Keratinocyte (primary cell): ENCODE results near the gene THNSL1. TPM values are rescaled to one million over a fixed set of nuclear protein-coding genes. Genes with fewer than 3 reads are reported as not detected.

Experiments
- DNase-seq: peaks from one replicate; pipeline ENCODE4 v3.0.0-alpha.2; 2011; ENCODE audit warnings: low read depth, missing footprints, low spot score
- FAIRE-seq: peaks from 2 replicates; lab custom pipeline; 2011; peaks lifted over from hg19 to GRCh38; lab: Jason Lieb, UNC
- H2AFZ ChIP-seq: 2 replicates; pipeline ENCODE4 v1.6.0; 2012; ENCODE audit warnings: low read length, control low read depth, inconsistent platforms; ENCODE audit not compliant: control insufficient read depth
- H3K27ac ChIP-seq: 2 replicates; pipeline ENCODE4 v1.5.1; 2011; ENCODE audit warnings: low read length; ENCODE audit not compliant: control insufficient read depth, insufficient read depth
- H3K27me3 ChIP-seq: 3 replicates; pipeline ENCODE4 v1.6.0; 2011; ENCODE audit warnings: low read length; ENCODE audit not compliant: control insufficient read depth, insufficient read depth; ENCODE audit errors: extremely low read depth
- H3K36me3 ChIP-seq, 2 experiments: 2 replicates in 1 of 2; 3 replicates in 1 of 2; pipeline ENCODE4 v1.5.1; 2011; ENCODE audit warnings: low read length in 2 of 2, mild to moderate bottlenecking in 1 of 2; ENCODE audit not compliant: control insufficient read depth in 2 of 2, insufficient read depth in 2 of 2; ENCODE audit errors: extremely low read depth in 1 of 2
- H3K4me1 ChIP-seq: 3 replicates; pipeline ENCODE4 v1.5.1; 2011; ENCODE audit warnings: low read length; ENCODE audit not compliant: control insufficient read depth, insufficient read depth; ENCODE audit errors: extremely low read depth
- H3K4me2 ChIP-seq: 3 replicates; pipeline ENCODE4 v1.6.0; 2011; ENCODE audit warnings: low read depth, low read length; ENCODE audit not compliant: control insufficient read depth, insufficient read depth; ENCODE audit errors: extremely low read depth
- H3K4me3 ChIP-seq, 3 experiments: fragments of 200-600 bp in 1 of 3; sonication (generic) in 1 of 3; 2 replicates in 2 of 3; 3 replicates in 1 of 3; pipeline ENCODE4 v1.5.1; 2011 to 2016; ENCODE audit warnings: low read length in 3 of 3, mild to moderate bottlenecking in 3 of 3, control low read depth in 2 of 3, inconsistent platforms in 1 of 3, low read depth in 1 of 3, mixed read lengths in 1 of 3, mixed run types in 1 of 3, moderate library complexity in 1 of 3; ENCODE audit not compliant: control insufficient read depth in 2 of 3, insufficient read depth in 2 of 3; ENCODE audit errors: extremely low read depth in 1 of 3
- H3K79me2 ChIP-seq: 2 replicates; pipeline ENCODE4 v1.6.0; 2012; ENCODE audit warnings: low read length; ENCODE audit not compliant: control insufficient read depth, insufficient read depth
- H3K9ac ChIP-seq: 3 replicates; pipeline ENCODE4 v1.6.0; 2011; ENCODE audit warnings: low read length; ENCODE audit not compliant: control insufficient read depth, insufficient read depth; ENCODE audit errors: extremely low read depth
- H3K9me1 ChIP-seq: 3 replicates; pipeline ENCODE4 v1.6.0; 2011; ENCODE audit warnings: low read length; ENCODE audit not compliant: control insufficient read depth, insufficient read depth; ENCODE audit errors: extremely low read depth
- H3K9me3 ChIP-seq: 2 replicates; pipeline ENCODE4 v1.5.1; 2012; ENCODE audit warnings: low read depth, low read length; ENCODE audit not compliant: control insufficient read depth
- H4K20me1 ChIP-seq: 3 replicates; pipeline ENCODE4 v1.6.0; 2011; ENCODE audit warnings: low read length; ENCODE audit not compliant: control insufficient read depth, insufficient read depth; ENCODE audit errors: extremely low read depth
- CTCF ChIP-seq, 3 experiments: IDR thresholded peaks in 1 of 3; conservative IDR thresholded peaks in 1 of 3; optimal IDR thresholded peaks in 1 of 3; 2 replicates in 2 of 3; 3 replicates in 1 of 3; pipeline versions ENCODE3 to v1.5.1; 2011; ENCODE audit warnings: low read length in 3 of 3, mild to moderate bottlenecking in 3 of 3, moderate library complexity in 2 of 3, control low read depth in 1 of 3, inconsistent platforms in 1 of 3; ENCODE audit not compliant: insufficient read depth in 2 of 3; ENCODE audit errors: extremely low read depth in 1 of 3
- EZH2 ChIP-seq: IDR thresholded peaks from one replicate; pipeline ENCODE4 v1.6.1; 2012; ENCODE audit warnings: inconsistent platforms, mild to moderate bottlenecking, low read length, moderate library complexity
- dilution Hi-C: fragments of 300-500 bp; cut with MboI; formaldehyde crosslinking; loops from one replicate; pipeline ENCODE4 v1.7.0; 2020; ENCODE audit warnings: low sequenced_read_pairs; ENCODE audit not compliant: extremely low pct_ligation_motif_present
- polyA plus RNA-seq, 5 experiments: library from polyadenylated mRNA; depleted of rRNA in 3 of 5; stranded (reverse) in 3 of 5; stranded (forward) in 1 of 5; unstranded in 1 of 5; fragments of >200 nt; gene quantifications; 1 replicate in 1 of 5; 2 replicates in 3 of 5; 3 replicates in 1 of 5; pipeline versions ENCODE4 v1.2.1 to v1.2.3, GENCODE V29; 2011 to 2012; ENCODE audit warnings: missing spikeins in 2 of 5, low read depth in 1 of 5, low replicate concordance in 1 of 5

The THNSL1 gene
- polyA plus RNA-seq, 1 donor (not counting 4 experiments of a cell fraction or from before 2014, with no cell fraction given), result 4.1 TPM

DNA sequence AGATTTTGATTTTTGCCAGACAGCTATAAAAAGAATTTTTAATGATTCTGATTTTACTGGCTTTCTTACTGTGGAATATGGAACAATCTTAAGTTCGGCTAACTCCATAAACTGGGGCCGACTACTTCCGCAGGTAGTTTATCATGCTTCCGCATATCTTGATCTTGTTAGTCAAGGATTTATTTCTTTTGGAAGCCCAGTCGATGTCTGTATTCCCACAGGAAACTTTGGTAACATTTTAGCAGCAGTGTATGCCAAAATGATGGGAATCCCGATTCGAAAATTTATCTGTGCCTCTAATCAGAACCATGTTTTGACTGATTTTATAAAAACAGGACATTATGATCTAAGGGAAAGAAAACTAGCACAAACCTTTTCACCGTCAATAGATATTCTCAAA is 8.1 kb downstream of the THNSL1 start:
- Histone ChIP-seq H3K79me2 (no peaks in the 10 kb centered on the region), H3K9me1 (no peaks in the 10 kb centered on the region), H3K27me3 (no peaks in the 10 kb centered on the region), H3K4me3 (no peak overlapping the region), H3K4me1 (no peaks in the 10 kb centered on the region), H3K9ac (no peak overlapping the region), H3K9me3 (no peaks in the 10 kb centered on the region), H3K4me2 (no peak overlapping the region), H4K20me1 (no peaks in the 10 kb centered on the region), H3K36me3 (no peaks in the 10 kb centered on the region), H3K27ac (no peak overlapping the region), H2AFZ (no peak overlapping the region)
- FAIRE-seq (no peak), DNase-seq (no peak)
- TF ChIP-seq CTCF (optimal IDR thresholded peaks at IDR 0.05 in 1 of 3, IDR thresholded peaks at IDR 0.05 in 1 of 3, conservative IDR thresholded peaks at IDR 0.05 in 1 of 3; ENCODE audit: extremely low read depth in 1 of 3, insufficient read depth in 2 of 3, low read length in 3 of 3), result no peak
- no peak for TF ChIP-seq EZH2
- dilution Hi-C loops, result no loop called here

DNA sequence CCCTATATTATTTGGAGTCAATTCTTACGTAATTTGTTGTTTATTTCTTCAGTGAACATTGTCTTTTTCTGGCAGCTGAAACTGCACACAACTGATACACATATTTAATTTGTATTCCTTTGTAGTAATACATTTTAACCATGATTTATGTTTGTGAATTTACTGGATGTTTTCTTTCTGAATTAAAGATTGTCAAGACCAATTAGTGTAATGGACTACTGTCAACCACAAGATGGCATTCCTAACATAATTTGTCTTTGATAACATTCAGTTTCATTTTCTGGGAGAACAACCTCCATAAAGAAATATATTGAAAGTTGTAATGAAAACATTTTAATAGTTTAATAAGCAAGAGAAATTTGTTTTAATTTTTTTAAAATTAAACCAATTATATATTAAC is 10.1 kb downstream of the THNSL1 start:
- DNase-seq, result no peak
- Histone ChIP-seq H3K4me3 (no peak overlapping the region), H3K36me3 (no peaks in the 10 kb centered on the region), H3K27me3 (no peaks in the 10 kb centered on the region), H2AFZ (no peak overlapping the region), H3K9ac (no peak overlapping the region), H3K4me1 (no peaks in the 10 kb centered on the region), H3K27ac (no peak overlapping the region), H3K9me3 (no peaks in the 10 kb centered on the region), H3K79me2 (no peaks in the 10 kb centered on the region), H4K20me1 (no peaks in the 10 kb centered on the region), H3K4me2 (no peak overlapping the region), H3K9me1 (no peaks in the 10 kb centered on the region)
- no peak for FAIRE-seq
- dilution Hi-C loops, result no loop called here
- TF ChIP-seq CTCF (optimal IDR thresholded peaks at IDR 0.05 in 1 of 3, IDR thresholded peaks at IDR 0.05 in 1 of 3, conservative IDR thresholded peaks at IDR 0.05 in 1 of 3; ENCODE audit: extremely low read depth in 1 of 3, insufficient read depth in 2 of 3, low read length in 3 of 3), result no peak
- TF ChIP-seq EZH2, result no peak
